HCT116 (cell line): Measurements from ENCODE around the gene COL21A1. TPM values are rescaled to one million over a fixed set of nuclear protein-coding genes. Genes with fewer than 3 reads are reported as not detected.

ENCODE experiments used
- ATAC-seq: fragments of 200-7000 bp; cut with Tn5 transposase; 2 replicates; pipeline ENCODE4 v1.9.1; 2020; ENCODE audit warnings: mild to moderate bottlenecking, moderate library complexity
- BruUV-seq: library from RNA; stranded (reverse); fragments of 400-500 nt; replicated peaks from 2 replicates; lab custom pipeline; 2021; lab: Mats Ljungman, UMichigan
- CTCF ChIA-PET: fragments of 300-600 bp; sonication (Branson Sonifier 250); formaldehyde crosslinking; loops from one replicate; lab custom pipeline; 2021; ENCODE audit warnings: antibody characterized with exemption; lab: Charles Lee
- POLR2A ChIA-PET: fragments of 300-600, 350-600 bp; sonication (Branson Sonifier 250); formaldehyde crosslinking; loops from one replicate; lab custom pipeline; 2021; ENCODE audit warnings: antibody characterized with exemption; lab: Charles Lee
- RAD21 ChIA-PET, 2 experiments: fragments of 300-600 bp; sonication (Branson Sonifier 250); formaldehyde crosslinking; loops; one replicate each; lab custom pipeline; 2023; ENCODE audit warnings: low total read pairs in 2 of 2; ENCODE audit not compliant: uncharacterized antibody in 2 of 2, unreplicated experiment in 2 of 2, low non-redundant PET in 1 of 2; lab: Charles Lee
- DNase-seq: peaks from one replicate; pipeline ENCODE4 v3.0.0-alpha.2; 2010; ENCODE audit warnings: low read depth, low spot score
- H2AFZ ChIP-seq: fragments of 200-600 bp; shearing (Covaris generic), sonication (generic); 2 replicates; pipeline ENCODE4 v1.6.1; 2017; ENCODE audit warnings: low read depth, mixed run types, mixed read lengths, antibody characterized with exemption, low read length; ENCODE audit not compliant: poor library complexity, severe bottlenecking
- H3K27ac ChIP-seq: 2 replicates; pipeline ENCODE4 v1.5.1; 2012; ENCODE audit warnings: low read depth, low read length
- H3K27me3 ChIP-seq: fragments of 200-600 bp; sonication (generic); 2 replicates; pipeline ENCODE4 v1.6.1; 2016; ENCODE audit warnings: mixed run types, low read length, mixed read lengths; ENCODE audit not compliant: insufficient read depth
- H3K36me3 ChIP-seq, 2 experiments: fragments of 200-500 bp in 1 of 2; fragments of 200-600 bp in 1 of 2; sonication (Bioruptor generic) in 1 of 2; sonication (generic) in 1 of 2; 2 replicates each; pipeline versions ENCODE4 v1.5.1 to v1.6.1; 2014 to 2016; ENCODE audit warnings: low read length in 2 of 2, inconsistent platforms in 1 of 2, mixed read lengths in 1 of 2, mixed run types in 1 of 2; ENCODE audit not compliant: insufficient read depth in 2 of 2, control insufficient read depth in 1 of 2
- H3K4me1 ChIP-seq, 2 experiments: fragments of 200-600 bp in 1 of 2; sonication (generic) in 1 of 2; 2 replicates each; pipeline versions ENCODE4 v1.5.1 to v1.6.1; 2012 to 2017; ENCODE audit warnings: low read length in 2 of 2, inconsistent platforms in 1 of 2, mild to moderate bottlenecking in 1 of 2, mixed read lengths in 1 of 2, mixed run types in 1 of 2, moderate library complexity in 1 of 2; ENCODE audit not compliant: insufficient read depth in 2 of 2, control insufficient read depth in 1 of 2
- H3K4me2 ChIP-seq: fragments of 200-600 bp; sonication (generic); 2 replicates; pipeline ENCODE4 v1.6.1; 2017; ENCODE audit warnings: mixed run types, low read length, mixed read lengths
- H3K4me3 ChIP-seq, 2 experiments: fragments of 200-600 bp in 1 of 2; sonication (generic) in 1 of 2; replicated peaks in 1 of 2; 2 replicates each; pipeline ENCODE4 v1.5.1; 2011 to 2016; ENCODE audit warnings: low read length in 2 of 2, control low read depth in 1 of 2, low read depth in 1 of 2, mild to moderate bottlenecking in 1 of 2, mixed read lengths in 1 of 2, mixed run types in 1 of 2
- H3K79me2 ChIP-seq: fragments of 200-600 bp; sonication (generic); 2 replicates; pipeline ENCODE4 v1.6.1; 2017; ENCODE audit warnings: mild to moderate bottlenecking, mixed run types, low read length, moderate library complexity, mixed read lengths; ENCODE audit not compliant: insufficient read depth
- H3K9ac ChIP-seq: fragments of 200-600 bp; sonication (generic); 2 replicates; pipeline ENCODE4 v1.6.1; 2016; ENCODE audit warnings: low read length, mixed read lengths
- H3K9me2 ChIP-seq: fragments of 200-600 bp; sonication (generic), shearing (Covaris generic); 2 replicates; pipeline ENCODE4 v1.6.1; 2017; ENCODE audit warnings: mixed run types, mild to moderate bottlenecking, moderate library complexity; ENCODE audit not compliant: insufficient read depth
- H3K9me3 ChIP-seq, 2 experiments: fragments of 200-500 bp in 1 of 2; fragments of 200-600 bp in 1 of 2; sonication (Bioruptor generic) in 1 of 2; sonication (generic) in 1 of 2; 2 replicates each; pipeline ENCODE4 v1.6.1; 2014 to 2017; ENCODE audit warnings: low read length in 2 of 2, mixed read lengths in 2 of 2, inconsistent platforms in 1 of 2, low read depth in 1 of 2, mild to moderate bottlenecking in 1 of 2, mixed run types in 1 of 2, moderate library complexity in 1 of 2; ENCODE audit not compliant: control insufficient read depth in 1 of 2, insufficient read depth in 1 of 2
- H4K20me1 ChIP-seq: fragments of 200-600 bp; sonication (generic), shearing (Covaris generic); 2 replicates; pipeline ENCODE4 v1.6.1; 2017; ENCODE audit warnings: mixed run types, mild to moderate bottlenecking, moderate library complexity; ENCODE audit not compliant: insufficient read depth
- CBX3 ChIP-seq: IDR thresholded peaks from 2 replicates; pipeline ENCODE4 v1.6.1; 2012; ENCODE audit warnings: low read depth
- CEBPB ChIP-seq: IDR thresholded peaks from 2 replicates; pipeline ENCODE4 v1.6.1; 2012; ENCODE audit warnings: low read depth
- ELF1 ChIP-seq: IDR thresholded peaks from 2 replicates; pipeline ENCODE4 v1.6.1; 2012; ENCODE audit warnings: low read depth, borderline replicate concordance
- FOSL1 ChIP-seq: IDR thresholded peaks from 2 replicates; pipeline ENCODE4 v1.6.1; 2012; ENCODE audit warnings: low read depth
- JUND ChIP-seq: IDR thresholded peaks from 2 replicates; pipeline ENCODE4 v1.6.1; 2012
- POLR2A ChIP-seq: IDR thresholded peaks from 2 replicates; pipeline ENCODE4 v1.7.0; 2011; ENCODE audit warnings: borderline replicate concordance; ENCODE audit not compliant: insufficient read depth, insufficient read length; ENCODE audit errors: extremely low read depth
- POLR2AphosphoS5 ChIP-seq: IDR thresholded peaks from 2 replicates; pipeline ENCODE4 v1.6.1; 2011; ENCODE audit warnings: mild to moderate bottlenecking, low read depth, low read length, moderate library complexity
- SP1 ChIP-seq: IDR thresholded peaks from 2 replicates; pipeline ENCODE4 v1.6.1; 2012; ENCODE audit warnings: low read depth
- SRF ChIP-seq: IDR thresholded peaks from 2 replicates; pipeline ENCODE4 v1.6.1; 2012; ENCODE audit warnings: low read depth
- YY1 ChIP-seq: IDR thresholded peaks from 2 replicates; pipeline ENCODE4 v1.6.1; 2011; ENCODE audit warnings: low read length, low read depth, moderate library complexity, mild to moderate bottlenecking; ENCODE audit not compliant: insufficient replicate concordance; ENCODE audit errors: extremely low read depth
- ZNF274 ChIP-seq: fragments of 200-500 bp; sonication (Bioruptor generic); IDR thresholded peaks from 2 replicates; pipeline ENCODE4 v1.6.1; 2014; ENCODE audit warnings: mild to moderate bottlenecking, low read depth, low read length, inconsistent platforms
- intact Hi-C: fragments of 100-400 bp; cut with micrococcal nuclease; formaldehyde crosslinking; loops from 2 replicates; pipeline ENCODE4 v1.10.0; 2022
- total RNA-seq: library from RNA; stranded (reverse); gene quantifications from one replicate; pipeline ENCODE4 v1.2.1, GENCODE V29; 2021; ENCODE audit not compliant: unreplicated experiment
- TF ChIP-seq, protein P1 (sequence below): IDR thresholded peaks from 2 replicates; pipeline ENCODE4 v1.6.1; 2011; ENCODE audit warnings: mild to moderate bottlenecking, low read length, moderate library complexity; ENCODE audit not compliant: insufficient replicate concordance; ENCODE audit errors: extremely low read depth
- TF ChIP-seq, protein P2 (sequence below): IDR thresholded peaks from 2 replicates; pipeline ENCODE4 v1.6.1; 2012

Gene COL21A1
- total RNA-seq, 1 experiment from 2014 or later: not detected

DNA sequence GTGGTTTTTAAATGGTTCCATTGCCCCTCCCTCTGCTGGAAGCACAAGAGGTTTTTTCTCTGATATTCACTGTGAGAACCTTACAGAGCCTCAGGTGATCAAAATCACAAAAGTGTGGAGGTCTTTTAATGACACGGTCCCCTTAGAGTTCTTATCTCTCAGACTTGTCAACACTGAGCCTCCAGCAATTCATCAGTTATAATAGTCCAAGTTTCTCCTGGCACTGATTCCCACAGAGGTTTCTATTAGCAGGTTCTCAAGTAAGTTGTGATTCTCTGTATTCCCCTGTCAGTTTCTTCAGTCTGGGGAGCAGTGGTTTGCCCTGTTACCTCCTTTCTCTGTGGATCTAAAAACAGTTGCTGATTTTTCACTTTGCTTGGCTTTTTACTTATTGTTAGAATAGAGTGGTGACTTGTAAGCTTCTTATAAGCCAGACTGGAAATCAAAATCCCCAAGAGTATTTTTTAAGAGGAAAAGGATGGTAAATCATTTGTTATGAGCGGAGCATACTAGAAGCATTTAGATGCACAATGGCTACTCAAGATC, 214.6 kb downstream of the COL21A1 start:
- Histone ChIP-seq H2AFZ (no peak overlapping the region), H3K4me3 (no peak overlapping the region), H3K36me3 (no peaks in the 10 kb centered on the region), H3K9me3 (no peaks in the 10 kb centered on the region), H3K9ac (no peak overlapping the region), H3K4me1 (no peaks in the 10 kb centered on the region), H3K27me3 (no peaks in the 10 kb centered on the region), H4K20me1 (no peaks in the 10 kb centered on the region), H3K27ac (no peak overlapping the region), H3K79me2 (no peaks in the 10 kb centered on the region), H3K9me2 (0 out of 2 replicates have a peak, but pooled peaks cover 3% of the 10 kb centered on the region), H3K4me2 (no peak overlapping the region)
- ATAC-seq (no peak), DNase-seq (no peak)
- intact Hi-C loops: no loop called here
- BruUV-seq: no TSS peak
- ChIA-PET CTCF (no interaction called here), POLR2A (no interaction called here), RAD21 (no interaction called here)
- TF ChIP-seq FOSL1 (no peak), CBX3 (no peak), POLR2AphosphoS5 (no peak), CEBPB (no peak)

GRCh38 chr6:56027865-56028264, 219.5 kb downstream of the COL21A1 start:
- H3K36me3 ChIP-seq: no peaks in the 10 kb centered on the region
- no peaks in the 10 kb centered on the region for H3K27me3 ChIP-seq
- no peak for DNase-seq
- no peak overlapping the region for H2AFZ ChIP-seq
- TF ChIP-seq, protein P1, sequence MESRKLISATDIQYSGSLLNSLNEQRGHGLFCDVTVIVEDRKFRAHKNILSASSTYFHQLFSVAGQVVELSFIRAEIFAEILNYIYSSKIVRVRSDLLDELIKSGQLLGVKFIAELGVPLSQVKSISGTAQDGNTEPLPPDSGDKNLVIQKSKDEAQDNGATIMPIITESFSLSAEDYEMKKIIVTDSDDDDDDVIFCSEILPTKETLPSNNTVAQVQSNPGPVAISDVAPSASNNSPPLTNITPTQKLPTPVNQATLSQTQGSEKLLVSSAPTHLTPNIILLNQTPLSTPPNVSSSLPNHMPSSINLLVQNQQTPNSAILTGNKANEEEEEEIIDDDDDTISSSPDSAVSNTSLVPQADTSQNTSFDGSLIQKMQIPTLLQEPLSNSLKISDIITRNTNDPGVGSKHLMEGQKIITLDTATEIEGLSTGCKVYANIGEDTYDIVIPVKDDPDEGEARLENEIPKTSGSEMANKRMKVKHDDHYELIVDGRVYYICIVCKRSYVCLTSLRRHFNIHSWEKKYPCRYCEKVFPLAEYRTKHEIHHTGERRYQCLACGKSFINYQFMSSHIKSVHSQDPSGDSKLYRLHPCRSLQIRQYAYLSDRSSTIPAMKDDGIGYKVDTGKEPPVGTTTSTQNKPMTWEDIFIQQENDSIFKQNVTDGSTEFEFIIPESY: no peak
- TF ChIP-seq, protein P2, sequence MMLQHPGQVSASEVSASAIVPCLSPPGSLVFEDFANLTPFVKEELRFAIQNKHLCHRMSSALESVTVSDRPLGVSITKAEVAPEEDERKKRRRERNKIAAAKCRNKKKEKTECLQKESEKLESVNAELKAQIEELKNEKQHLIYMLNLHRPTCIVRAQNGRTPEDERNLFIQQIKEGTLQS: no peak
- no peak for TF ChIP-seq YY1
- TF ChIP-seq ZNF274: no peak
- TF ChIP-seq ELF1: no peak
- no peak for TF ChIP-seq JUND
- no peak for TF ChIP-seq SP1
- TF ChIP-seq SRF: no peak
- TF ChIP-seq POLR2AphosphoS5: no peak
- TF ChIP-seq POLR2A: no peak
- TF ChIP-seq, all 23 proteins: peak for 0
- H3K79me2 ChIP-seq: no peaks in the 10 kb centered on the region
- RAD21 ChIA-PET: no interaction called here
- BruUV-seq: no TSS peak
- H3K9me2 ChIP-seq: 0 out of 2 replicates have a peak, but pooled peaks cover 3% of the 10 kb centered on the region
- H3K4me1 ChIP-seq: no peaks in the 10 kb centered on the region
- H3K4me2 ChIP-seq: no peak overlapping the region
- CTCF ChIA-PET: no interaction called here
- POLR2A ChIA-PET: no interaction called here
- no peak overlapping the region for H3K27ac ChIP-seq
- no peaks in the 10 kb centered on the region for H4K20me1 ChIP-seq
- ATAC-seq: no peak
- H3K9me3 ChIP-seq: no peaks in the 10 kb centered on the region
- intact Hi-C loops: no loop called here
- no peak overlapping the region for H3K4me3 ChIP-seq
- no peak overlapping the region for H3K9ac ChIP-seq
